OCI-LY7 (cell line): ENCODE measurements around the gene RXRA. TPM values are rescaled to one million over a fixed set of nuclear protein-coding genes. Genes with fewer than 3 reads are reported as not detected.

Experiments used
- BruUV-seq: library from RNA; stranded (reverse); fragments of 400-500 nt; replicated peaks from 2 replicates; lab custom pipeline; 2021; lab: Mats Ljungman, UMichigan
- CTCF ChIA-PET: fragments of 300-600 bp; sonication (Branson Sonifier 250); formaldehyde crosslinking; loops from one replicate; lab custom pipeline; 2022; ENCODE audit warnings: antibody characterized with exemption; ENCODE audit not compliant: unreplicated experiment; lab: Charles Lee
- POLR2A ChIA-PET: fragments of 300-600 bp; sonication (Branson Sonifier 250); formaldehyde crosslinking; loops from one replicate; lab custom pipeline; 2022; ENCODE audit warnings: antibody characterized with exemption; lab: Charles Lee
- DNase-seq: peaks from one replicate; pipeline ENCODE4 v3.0.0-alpha.2; 2015; ENCODE audit warnings: low spot score
- H2AFZ ChIP-seq: fragments of 200-600 bp; sonication (generic), shearing (Covaris generic); 2 replicates; pipeline ENCODE4 v1.6.1; 2014; ENCODE audit warnings: mild to moderate bottlenecking, antibody characterized with exemption, low read length, moderate library complexity
- H3K27ac ChIP-seq: fragments of 200-600 bp; sonication (generic); 2 replicates; pipeline ENCODE4 v1.5.1; 2014; ENCODE audit warnings: mixed run types, low read depth, mild to moderate bottlenecking, moderate library complexity, low read length, inconsistent platforms; ENCODE audit not compliant: poor library complexity, severe bottlenecking
- H3K36me3 ChIP-seq: fragments of 200-600 bp; sonication (generic); 2 replicates; pipeline ENCODE4 v1.6.1; 2014; ENCODE audit warnings: mild to moderate bottlenecking, antibody characterized with exemption, low read length, moderate library complexity, mixed read lengths; ENCODE audit not compliant: insufficient read depth
- H3K4me1 ChIP-seq: fragments of 200-600 bp; sonication (generic); 2 replicates; pipeline ENCODE4 v1.5.1; 2014; ENCODE audit warnings: mild to moderate bottlenecking, low read length; ENCODE audit not compliant: insufficient read depth, poor library complexity, severe bottlenecking
- H3K4me2 ChIP-seq: fragments of 200-600 bp; sonication (generic); 2 replicates; pipeline ENCODE4 v1.6.1; 2014; ENCODE audit warnings: mild to moderate bottlenecking, low read length
- H3K4me3 ChIP-seq: fragments of 200-600 bp; sonication (generic); 2 replicates; pipeline ENCODE4 v1.5.1; 2014; ENCODE audit warnings: mild to moderate bottlenecking, low read depth, low read length; ENCODE audit not compliant: poor library complexity, severe bottlenecking
- H3K79me2 ChIP-seq: fragments of 200-600 bp; sonication (generic); 2 replicates; pipeline ENCODE4 v1.6.1; 2016; ENCODE audit warnings: low read depth, mild to moderate bottlenecking, low read length, moderate library complexity, mixed read lengths; ENCODE audit not compliant: insufficient read depth
- H3K9me2 ChIP-seq: fragments of 200-600 bp; sonication (generic); 2 replicates; pipeline ENCODE4 v1.6.1; 2016; ENCODE audit warnings: mild to moderate bottlenecking, low read length, mixed read lengths; ENCODE audit not compliant: insufficient read depth
- H3K9me3 ChIP-seq: fragments of 200-600 bp; sonication (generic); 2 replicates; pipeline ENCODE4 v1.6.1; 2014; ENCODE audit warnings: mild to moderate bottlenecking, mixed run types, low read length, mixed read lengths
- H4K20me1 ChIP-seq: fragments of 200-600 bp; sonication (generic); 2 replicates; pipeline ENCODE4 v1.6.1; 2014; ENCODE audit warnings: mild to moderate bottlenecking, antibody characterized with exemption, low read length, moderate library complexity, mixed read lengths; ENCODE audit not compliant: insufficient read depth
- EZH2phosphoT487 ChIP-seq: fragments of 200-600 bp; sonication (generic); IDR thresholded peaks from 2 replicates; pipeline ENCODE4 v1.6.1; 2018; ENCODE audit warnings: low read depth, borderline replicate concordance, mild to moderate bottlenecking, mixed run types, antibody characterized with exemption, low read length, moderate library complexity, mixed read lengths
- intact Hi-C: fragments of 100-400 bp; cut with micrococcal nuclease; formaldehyde crosslinking; loops from one replicate; pipeline ENCODE4 v1.10.0; 2022; ENCODE audit not compliant: unreplicated experiment
- total RNA-seq, 2 experiments: library from RNA; depleted of rRNA in 1 of 2; stranded (reverse); fragments of >200 nt in 1 of 2; shearing (Covaris generic) in 1 of 2; gene quantifications; 2 replicates each; pipeline ENCODE4 v1.2.3, GENCODE V29; 2014 to 2022
- TF ChIP-seq, protein P1 (sequence below): fragments of 200-600 bp; sonication (generic); conservative IDR thresholded peaks from 2 replicates; pipeline ENCODE4 v1.5.1; 2014; ENCODE audit warnings: mild to moderate bottlenecking, antibody characterized with exemption, low read length, moderate library complexity, mixed read lengths

The RXRA gene
- total RNA-seq, 2 experiments from 2014 or later: 0.25 to 0.40 TPM

DNA sequence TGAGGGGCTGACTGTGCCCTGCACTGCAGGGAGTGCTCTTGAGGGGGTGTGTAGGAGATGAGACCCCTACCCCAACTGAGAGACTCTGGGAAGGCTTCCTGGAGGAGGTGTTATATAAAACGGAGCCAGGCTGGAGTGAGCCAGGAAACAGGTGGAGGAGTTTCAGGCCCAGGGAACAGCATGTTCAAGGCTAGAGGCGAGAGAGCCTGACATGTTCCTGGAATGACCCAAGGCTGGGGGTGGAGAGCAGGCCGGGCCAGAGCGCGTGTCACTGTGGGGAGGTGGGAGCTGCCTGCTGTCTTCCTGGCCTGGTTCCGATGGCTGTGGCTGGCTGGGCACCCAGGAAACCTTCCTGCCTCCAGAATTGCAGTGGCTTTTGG, 48.7 kb downstream of the RXRA start:
- CTCF ChIA-PET: no interaction called here
- BruUV-seq: no TSS peak
- intact Hi-C loops: no loop called here
- no peak for DNase-seq
- H3K36me3 ChIP-seq: no peaks in the 10 kb centered on the region
- H3K4me3 ChIP-seq: no peak overlapping the region
- H3K27ac ChIP-seq: no peak overlapping the region
- no peak overlapping the region for H3K4me2 ChIP-seq
- H3K9me3 ChIP-seq: no peaks in the 10 kb centered on the region
- H4K20me1 ChIP-seq: no peaks in the 10 kb centered on the region
- H3K4me1 ChIP-seq: no peaks in the 10 kb centered on the region
- no peaks in the 10 kb centered on the region for H3K79me2 ChIP-seq
- TF ChIP-seq EZH2phosphoT487: no peak
- TF ChIP-seq, protein P1, sequence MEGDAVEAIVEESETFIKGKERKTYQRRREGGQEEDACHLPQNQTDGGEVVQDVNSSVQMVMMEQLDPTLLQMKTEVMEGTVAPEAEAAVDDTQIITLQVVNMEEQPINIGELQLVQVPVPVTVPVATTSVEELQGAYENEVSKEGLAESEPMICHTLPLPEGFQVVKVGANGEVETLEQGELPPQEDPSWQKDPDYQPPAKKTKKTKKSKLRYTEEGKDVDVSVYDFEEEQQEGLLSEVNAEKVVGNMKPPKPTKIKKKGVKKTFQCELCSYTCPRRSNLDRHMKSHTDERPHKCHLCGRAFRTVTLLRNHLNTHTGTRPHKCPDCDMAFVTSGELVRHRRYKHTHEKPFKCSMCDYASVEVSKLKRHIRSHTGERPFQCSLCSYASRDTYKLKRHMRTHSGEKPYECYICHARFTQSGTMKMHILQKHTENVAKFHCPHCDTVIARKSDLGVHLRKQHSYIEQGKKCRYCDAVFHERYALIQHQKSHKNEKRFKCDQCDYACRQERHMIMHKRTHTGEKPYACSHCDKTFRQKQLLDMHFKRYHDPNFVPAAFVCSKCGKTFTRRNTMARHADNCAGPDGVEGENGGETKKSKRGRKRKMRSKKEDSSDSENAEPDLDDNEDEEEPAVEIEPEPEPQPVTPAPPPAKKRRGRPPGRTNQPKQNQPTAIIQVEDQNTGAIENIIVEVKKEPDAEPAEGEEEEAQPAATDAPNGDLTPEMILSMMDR: no peak
- no peaks in the 10 kb centered on the region for H3K9me2 ChIP-seq
- POLR2A ChIA-PET: no interaction called here
- H2AFZ ChIP-seq: no peak overlapping the region

DNA sequence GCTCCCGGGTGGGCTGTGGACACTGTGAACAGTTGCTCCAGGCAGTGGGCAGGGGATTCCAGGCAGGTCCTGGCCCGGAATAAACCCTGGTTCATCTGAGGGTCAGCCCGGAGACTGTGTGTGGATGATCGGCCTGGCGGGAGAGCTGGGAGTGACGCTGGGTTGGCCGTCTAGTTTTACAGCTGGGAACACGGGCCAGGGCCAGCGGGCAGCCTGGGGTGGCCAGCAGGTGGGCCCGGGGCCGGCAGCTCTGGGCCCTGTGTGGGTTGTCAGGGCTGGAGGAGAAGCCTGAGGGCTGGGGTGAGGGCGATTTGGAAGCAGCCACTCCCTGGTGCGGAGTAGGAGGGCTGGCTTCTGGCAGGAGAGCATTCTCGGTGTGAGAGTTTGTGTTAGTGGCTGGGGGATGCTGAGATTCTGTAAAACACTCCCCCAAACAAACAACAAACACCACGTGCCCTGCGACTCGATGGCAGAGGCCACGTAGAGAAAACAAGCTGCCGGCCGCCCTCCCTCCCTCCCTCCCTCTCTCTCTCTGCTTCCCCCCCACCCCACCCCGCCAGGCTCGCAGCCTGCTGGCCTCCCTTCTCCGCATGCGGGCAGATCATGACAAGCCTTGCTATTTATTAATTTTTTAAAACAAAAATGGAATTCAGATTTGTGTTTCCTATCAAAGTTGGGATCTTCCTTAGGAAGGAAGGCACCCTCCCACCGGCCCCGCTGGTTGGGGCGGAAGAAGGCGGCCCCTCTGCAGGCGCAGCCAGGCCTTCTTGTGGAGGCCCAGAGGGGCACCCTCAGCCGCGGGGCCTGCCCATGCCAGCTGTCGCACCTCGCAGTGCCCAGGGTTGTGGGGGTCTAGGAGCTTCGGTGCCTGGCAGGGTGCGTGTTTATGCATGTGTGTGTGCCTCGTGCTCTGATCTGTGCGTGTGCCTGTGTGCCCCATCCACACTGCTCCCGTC, 49.5 kb downstream of the RXRA start:
- TF ChIP-seq, protein P1: no peak
- TF ChIP-seq EZH2phosphoT487: no peak
- intact Hi-C loops: no loop called here
- POLR2A ChIA-PET: no interaction called here
- H3K9me2 ChIP-seq: no peaks in the 10 kb centered on the region
- no peaks in the 10 kb centered on the region for H3K9me3 ChIP-seq
- H2AFZ ChIP-seq: no peak overlapping the region
- no peaks in the 10 kb centered on the region for H4K20me1 ChIP-seq
- no peaks in the 10 kb centered on the region for H3K79me2 ChIP-seq
- no peaks in the 10 kb centered on the region for H3K4me1 ChIP-seq
- BruUV-seq: no TSS peak
- H3K27ac ChIP-seq: no peak overlapping the region
- no peaks in the 10 kb centered on the region for H3K36me3 ChIP-seq
- CTCF ChIA-PET: interaction anchor here (1.0 kb wide), 1 partner anchor 58 kb away, joined by 3 read pairs; no protein-coding TSS in a partner anchor
- DNase-seq: no peak
- H3K4me3 ChIP-seq: no peak overlapping the region
- H3K4me2 ChIP-seq: no peak overlapping the region
